ENCODE measurements around the gene P2RY6.

DNA sequence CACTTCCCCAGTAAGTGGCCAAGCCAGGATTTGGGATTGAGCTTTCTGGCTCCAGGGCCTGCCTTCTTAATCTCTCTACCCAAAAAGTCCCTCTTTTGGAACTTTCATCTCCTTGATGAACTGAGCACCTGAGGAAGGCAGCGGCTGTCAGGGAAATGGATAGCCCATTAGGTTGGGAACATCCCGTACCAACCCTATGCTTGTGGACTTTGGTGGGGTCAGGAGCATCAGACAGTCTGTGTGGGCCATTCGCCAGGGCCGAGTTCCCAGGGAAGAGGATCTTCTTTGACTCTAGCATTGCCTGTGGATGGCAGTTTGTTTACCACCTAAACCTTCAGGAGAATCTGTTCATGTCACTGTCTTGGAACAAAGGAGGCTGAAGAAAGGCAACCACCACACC is 66.1 kb downstream of the P2RY6 start:
- TF ChIP-seq, protein P1, sequence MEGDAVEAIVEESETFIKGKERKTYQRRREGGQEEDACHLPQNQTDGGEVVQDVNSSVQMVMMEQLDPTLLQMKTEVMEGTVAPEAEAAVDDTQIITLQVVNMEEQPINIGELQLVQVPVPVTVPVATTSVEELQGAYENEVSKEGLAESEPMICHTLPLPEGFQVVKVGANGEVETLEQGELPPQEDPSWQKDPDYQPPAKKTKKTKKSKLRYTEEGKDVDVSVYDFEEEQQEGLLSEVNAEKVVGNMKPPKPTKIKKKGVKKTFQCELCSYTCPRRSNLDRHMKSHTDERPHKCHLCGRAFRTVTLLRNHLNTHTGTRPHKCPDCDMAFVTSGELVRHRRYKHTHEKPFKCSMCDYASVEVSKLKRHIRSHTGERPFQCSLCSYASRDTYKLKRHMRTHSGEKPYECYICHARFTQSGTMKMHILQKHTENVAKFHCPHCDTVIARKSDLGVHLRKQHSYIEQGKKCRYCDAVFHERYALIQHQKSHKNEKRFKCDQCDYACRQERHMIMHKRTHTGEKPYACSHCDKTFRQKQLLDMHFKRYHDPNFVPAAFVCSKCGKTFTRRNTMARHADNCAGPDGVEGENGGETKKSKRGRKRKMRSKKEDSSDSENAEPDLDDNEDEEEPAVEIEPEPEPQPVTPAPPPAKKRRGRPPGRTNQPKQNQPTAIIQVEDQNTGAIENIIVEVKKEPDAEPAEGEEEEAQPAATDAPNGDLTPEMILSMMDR (optimal IDR thresholded peaks at IDR 0.05 in 1 of 3, IDR thresholded peaks at IDR 0.05 in 1 of 3, conservative IDR thresholded peaks at IDR 0.05 in 1 of 3; ENCODE audit: extremely low read depth in 1 of 3, insufficient read depth in 2 of 3, low read length in 3 of 3), result no peak
- TF ChIP-seq EZH2 (IDR thresholded peaks at IDR 0.05; ENCODE audit: low read length), result no peak

Measured in keratinocyte (primary cell).